ENCODE results near the gene ZDHHC11.

Gene ZDHHC11

DNA sequence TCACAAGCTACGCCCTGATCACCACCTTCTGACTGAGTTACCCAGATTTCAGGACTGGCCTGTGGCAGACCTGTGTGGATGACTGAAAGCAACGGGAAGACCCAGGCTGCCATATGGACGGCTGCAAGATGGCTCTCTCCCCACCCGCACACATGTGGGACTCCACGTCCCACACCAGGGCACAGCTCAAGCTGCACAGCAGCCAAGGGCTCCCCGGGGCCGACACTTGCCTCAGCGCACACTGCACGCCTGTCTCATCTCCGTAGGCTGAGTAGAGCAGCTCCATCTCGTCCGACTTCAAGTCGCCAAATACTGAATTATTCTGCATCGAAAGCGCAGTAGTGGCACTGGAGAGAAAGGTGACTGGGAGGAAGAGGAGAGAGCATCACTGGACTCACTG lies 27.3 kb upstream of the ZDHHC11 start:
- DNase-seq = no peak

- DNase-seq = no peak
These were observed 25.9 kb upstream of the ZDHHC11 start for GRCh38 chr5:876398-877365.

DNA sequence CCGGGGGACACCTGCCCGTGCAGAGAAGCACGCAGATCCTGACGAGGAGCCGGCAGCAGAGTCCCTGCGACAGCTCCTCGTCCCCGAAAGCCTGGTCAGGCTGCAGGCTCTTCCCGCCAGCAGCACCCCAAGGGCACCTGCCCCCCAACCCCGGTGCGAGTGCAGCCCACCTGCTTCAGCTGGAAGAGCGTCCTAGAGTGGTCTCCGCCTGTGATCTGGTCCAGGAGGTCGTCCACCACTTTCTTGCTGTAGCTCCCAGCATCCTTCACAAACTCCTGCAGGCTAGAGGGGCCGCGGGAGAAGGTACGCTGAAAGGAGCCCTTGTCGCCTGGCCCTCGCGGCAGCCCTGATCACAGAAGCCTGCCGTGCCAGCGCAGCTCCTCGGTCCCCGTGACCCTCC lies 25.1 kb upstream of the ZDHHC11 start:
- no peak for DNase-seq

GRCh38 chr5:873328-873727 lies 22.5 kb upstream of the ZDHHC11 start:
- DNase-seq = no peak

GRCh38 chr5:872301-872700 lies 21.5 kb upstream of the ZDHHC11 start:
- DNase-seq = no peak

DNA sequence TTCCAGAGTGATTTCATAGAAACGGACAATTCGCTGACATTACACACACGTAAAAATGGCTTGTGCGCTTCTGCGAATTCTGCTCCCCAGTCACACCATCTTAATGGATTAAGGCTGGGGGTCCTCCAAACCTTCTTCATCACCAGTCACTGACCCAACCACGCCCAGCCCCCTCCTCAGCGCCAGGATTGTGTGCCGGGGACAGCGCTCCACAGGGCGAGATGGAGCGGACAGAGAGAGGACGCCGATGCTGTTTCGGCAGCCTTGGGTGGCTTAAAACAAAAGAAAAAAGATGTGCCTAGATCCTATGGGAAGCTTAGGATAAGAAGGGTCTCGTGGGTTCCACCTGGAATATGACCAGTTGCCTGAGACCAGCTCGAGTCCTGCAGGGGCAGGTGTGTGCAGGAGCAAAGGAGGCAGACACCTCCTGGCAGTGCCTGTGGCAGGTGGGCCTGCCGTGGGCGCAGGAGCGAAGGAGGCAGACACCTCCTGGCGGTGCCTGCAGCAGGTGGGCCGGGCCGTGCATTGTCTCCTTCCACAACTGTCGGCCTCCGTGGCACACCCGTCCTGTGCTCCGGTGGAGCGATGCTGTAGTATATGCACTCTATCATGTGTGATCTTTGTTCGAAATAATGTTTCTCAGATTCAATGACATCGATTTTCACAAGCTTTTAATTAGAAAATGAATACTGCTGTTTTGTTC lies 21.0 kb upstream of the ZDHHC11 start:
- DNase-seq = no peak

DNA sequence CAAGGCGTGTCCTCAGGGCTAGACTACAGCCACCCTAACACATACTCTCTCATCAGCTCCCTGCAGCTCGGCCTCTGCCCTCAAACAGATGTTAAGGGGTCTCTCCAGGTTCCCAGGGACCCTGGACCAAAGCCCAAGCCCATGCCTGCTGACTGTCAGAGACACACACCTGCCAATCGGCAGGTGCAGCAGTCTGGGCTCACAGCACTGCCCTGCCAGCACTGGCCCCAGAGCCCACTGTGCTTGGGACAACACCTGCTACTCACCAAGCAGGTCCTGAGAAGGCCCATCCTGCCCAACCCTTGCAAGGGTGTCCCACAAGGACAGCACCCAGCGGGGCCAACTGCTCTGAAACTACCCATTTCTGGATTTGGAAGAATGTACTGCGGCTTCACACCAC lies 20.2 kb upstream of the ZDHHC11 start:
- DNase-seq = no peak

GRCh38 chr5:868428-869135 lies 17.8 kb upstream of the ZDHHC11 start:
- no peak for DNase-seq

DNA sequence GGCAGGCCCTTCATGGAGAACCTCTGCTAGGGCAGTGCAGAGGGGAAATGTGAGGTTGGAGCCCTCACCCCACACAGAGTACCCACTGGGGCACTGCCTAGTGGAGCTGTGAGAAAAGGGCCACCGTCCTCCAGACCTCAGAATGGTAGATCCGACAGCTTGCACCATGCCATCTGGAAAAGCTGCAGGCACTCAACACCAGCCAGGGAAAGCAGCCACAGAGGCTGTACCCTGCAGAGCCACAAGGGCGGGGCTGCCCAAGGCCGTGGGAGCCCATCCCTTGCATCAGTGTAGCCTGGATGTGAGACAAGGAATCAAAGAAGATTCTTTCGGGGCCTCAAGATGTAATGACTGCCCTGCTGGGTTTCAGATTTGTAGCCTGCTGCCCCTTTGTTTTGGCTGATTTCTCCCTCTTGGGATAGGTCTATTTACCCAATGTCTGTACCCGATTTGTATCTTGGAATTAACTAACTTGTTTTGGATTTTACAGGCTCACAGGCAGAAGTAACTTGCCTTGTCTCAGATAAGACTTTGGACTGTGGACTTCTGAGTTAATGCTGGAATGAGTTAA lies 16.6 kb upstream of the ZDHHC11 start:
- no peak for DNase-seq

- DNase-seq = no peak
These were observed 15.0 kb upstream of the ZDHHC11 start for GRCh38 chr5:865771-866170.

- no peak for DNase-seq
These were observed 14.4 kb upstream of the ZDHHC11 start for GRCh38 chr5:865168-865521.

GRCh38 chr5:864492-865167 lies 13.8 kb upstream of the ZDHHC11 start:
- DNase-seq = no peak

GRCh38 chr5:863244-863805 lies 12.5 kb upstream of the ZDHHC11 start:
- no peak for DNase-seq

GRCh38 chr5:862367-863243 lies 11.8 kb upstream of the ZDHHC11 start:
- DNase-seq = no peak

GRCh38 chr5:861442-862366 lies 10.9 kb upstream of the ZDHHC11 start:
- DNase-seq = no peak

DNA sequence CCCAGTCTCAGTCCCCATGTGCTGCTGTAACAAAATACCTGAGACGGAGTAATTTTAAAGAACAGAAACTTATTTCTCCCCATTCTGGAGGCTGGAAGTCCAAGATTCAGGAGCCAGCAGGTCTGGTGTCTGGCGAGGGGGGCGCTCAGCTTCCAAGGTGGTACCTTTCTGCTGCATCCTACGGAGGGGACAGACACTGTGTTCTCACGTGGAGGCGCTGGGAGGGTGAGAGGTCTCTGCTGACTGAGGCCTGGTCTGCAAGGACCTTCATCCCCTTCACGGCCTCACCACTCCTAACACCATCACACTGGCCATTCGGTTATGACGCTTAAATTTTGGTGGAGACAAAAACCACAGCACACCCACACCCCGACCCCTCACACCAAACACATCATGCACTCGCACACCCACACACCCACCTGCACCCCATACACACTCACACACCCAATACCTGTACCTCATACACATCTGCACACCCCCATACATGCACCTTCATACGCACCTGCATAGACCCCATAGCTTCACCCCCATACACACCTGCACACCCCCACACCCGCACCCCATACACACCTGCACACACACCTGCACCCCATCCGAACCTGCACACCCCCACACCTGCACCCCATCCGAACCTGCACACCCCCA lies 9.8 kb upstream of the ZDHHC11 start:
- DNase-seq = no peak

DNA sequence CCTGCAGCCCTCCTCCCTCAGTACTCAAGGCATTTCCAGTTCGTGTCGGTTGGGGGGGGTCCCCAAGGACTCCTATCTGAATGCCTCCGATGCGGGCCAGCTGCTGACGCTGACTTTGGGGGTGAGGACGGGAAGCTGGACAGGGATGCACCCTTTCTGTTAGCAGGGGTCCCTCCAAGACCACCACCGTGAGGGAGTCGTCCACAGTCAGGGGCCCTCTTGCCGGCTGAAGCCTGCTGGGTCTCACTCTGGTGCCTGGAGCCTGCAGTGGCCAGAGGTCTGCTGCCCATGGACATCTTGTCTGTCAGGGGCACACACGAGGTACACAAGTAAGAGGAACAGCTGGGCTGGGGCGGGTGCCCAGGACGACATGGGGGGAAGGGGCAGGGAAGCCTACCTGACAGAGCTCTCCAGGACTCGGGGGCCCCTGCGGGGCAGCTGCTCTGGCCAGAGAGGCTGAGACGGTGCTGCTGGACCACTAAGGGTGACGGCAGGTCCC lies 9.1 kb upstream of the ZDHHC11 start:
- no peak for DNase-seq

- no peak for DNase-seq
These were observed 8.6 kb upstream of the ZDHHC11 start for GRCh38 chr5:859391-859790.

GRCh38 chr5:858726-859125 lies 7.9 kb upstream of the ZDHHC11 start:
- no peak for DNase-seq

Measured in effector CD8-positive, alpha-beta T cell (primary cell).